ENCODE results near the gene ANGPTL3.

The ANGPTL3 gene

GRCh38 chr1:62588000-62588399 is 9.3 kb upstream of the ANGPTL3 start:
- no peak for TF ChIP-seq EP300 (IDR thresholded peaks at IDR 0.05; ENCODE audit: borderline replicate concordance)
- TF ChIP-seq REST (IDR thresholded peaks at IDR 0.05; ENCODE audit: low read depth) = no peak
- no peak for TF ChIP-seq EGR1 (IDR thresholded peaks at IDR 0.05)
- no peak for TF ChIP-seq CREB1 (IDR thresholded peaks at IDR 0.05; ENCODE audit: low read depth)
- no peak for TF ChIP-seq USF1 (IDR thresholded peaks at IDR 0.05)
- TF ChIP-seq CEBPB (IDR thresholded peaks at IDR 0.05) = no peak
- TF ChIP-seq YY1 (IDR thresholded peaks at IDR 0.05; ENCODE audit: low read depth) = no peak
- no peak for TF ChIP-seq TEAD4 (IDR thresholded peaks at IDR 0.05)
- no peak for TF ChIP-seq MAX (IDR thresholded peaks at IDR 0.05)
- TF ChIP-seq TAF1 (IDR thresholded peaks at IDR 0.05; ENCODE audit: low read depth) = no peak
- TF ChIP-seq RAD21 (IDR thresholded peaks at IDR 0.05; ENCODE audit: low read depth) = no peak
- no peak for TF ChIP-seq ZBTB7A (IDR thresholded peaks at IDR 0.05; ENCODE audit: low read depth)
- TF ChIP-seq FOXM1 (IDR thresholded peaks at IDR 0.05; ENCODE audit: borderline replicate concordance, low read depth) = no peak
- TF ChIP-seq TCF12 (IDR thresholded peaks at IDR 0.05; ENCODE audit: low read depth) = no peak
- TF ChIP-seq NFIC (IDR thresholded peaks at IDR 0.05) = no peak

- TF ChIP-seq TEAD4 (IDR thresholded peaks at IDR 0.05) = no peak
- no peak for TF ChIP-seq TCF12 (IDR thresholded peaks at IDR 0.05; ENCODE audit: low read depth)
- no peak for TF ChIP-seq RAD21 (IDR thresholded peaks at IDR 0.05; ENCODE audit: low read depth)
These were observed 8.0 kb upstream of the ANGPTL3 start for GRCh38 chr1:62589321-62589720.

- TF ChIP-seq CREB1 (IDR thresholded peaks at IDR 0.05; ENCODE audit: low read depth) (no peak), YY1 (IDR thresholded peaks at IDR 0.05; ENCODE audit: low read depth) (no peak), TEAD4 (IDR thresholded peaks at IDR 0.05) (no peak), ZBTB7A (IDR thresholded peaks at IDR 0.05; ENCODE audit: low read depth) (no peak), FOXM1 (IDR thresholded peaks at IDR 0.05; ENCODE audit: borderline replicate concordance, low read depth) (no peak), TCF12 (IDR thresholded peaks at IDR 0.05; ENCODE audit: low read depth) (no peak), EGR1 (IDR thresholded peaks at IDR 0.05) (no peak)
These were observed 6.9 kb upstream of the ANGPTL3 start for GRCh38 chr1:62590255-62590969.

- TF ChIP-seq RAD21 (IDR thresholded peaks at IDR 0.05; ENCODE audit: low read depth) = no peak
- no peak for TF ChIP-seq FOXM1 (IDR thresholded peaks at IDR 0.05; ENCODE audit: borderline replicate concordance, low read depth)
- TF ChIP-seq TCF12 (IDR thresholded peaks at IDR 0.05; ENCODE audit: low read depth) = no peak
- no peak for TF ChIP-seq CREB1 (IDR thresholded peaks at IDR 0.05; ENCODE audit: low read depth)
- TF ChIP-seq ZBTB7A (IDR thresholded peaks at IDR 0.05; ENCODE audit: low read depth) = no peak
- no peak for TF ChIP-seq MAX (IDR thresholded peaks at IDR 0.05)
- no peak for TF ChIP-seq REST (IDR thresholded peaks at IDR 0.05; ENCODE audit: low read depth)
- no peak for TF ChIP-seq USF1 (IDR thresholded peaks at IDR 0.05)
- TF ChIP-seq CEBPB (IDR thresholded peaks at IDR 0.05) = no peak
- no peak for TF ChIP-seq YY1 (IDR thresholded peaks at IDR 0.05; ENCODE audit: low read depth)
- no peak for TF ChIP-seq TAF1 (IDR thresholded peaks at IDR 0.05; ENCODE audit: low read depth)
These were observed 6.4 kb upstream of the ANGPTL3 start for GRCh38 chr1:62590970-62591368.

- TF ChIP-seq TEAD4 (IDR thresholded peaks at IDR 0.05) (no peak), TAF1 (IDR thresholded peaks at IDR 0.05; ENCODE audit: low read depth) (no peak), YY1 (IDR thresholded peaks at IDR 0.05; ENCODE audit: low read depth) (no peak), USF1 (IDR thresholded peaks at IDR 0.05) (no peak), FOXM1 (IDR thresholded peaks at IDR 0.05; ENCODE audit: borderline replicate concordance, low read depth) (no peak), EP300 (IDR thresholded peaks at IDR 0.05; ENCODE audit: borderline replicate concordance) (no peak), CREB1 (IDR thresholded peaks at IDR 0.05; ENCODE audit: low read depth) (no peak), MAX (IDR thresholded peaks at IDR 0.05) (no peak), RAD21 (IDR thresholded peaks at IDR 0.05; ENCODE audit: low read depth) (no peak), CEBPB (IDR thresholded peaks at IDR 0.05) (no peak), TCF12 (IDR thresholded peaks at IDR 0.05; ENCODE audit: low read depth) (no peak), ZBTB7A (IDR thresholded peaks at IDR 0.05; ENCODE audit: low read depth) (no peak), NFIC (IDR thresholded peaks at IDR 0.05) (no peak), REST (IDR thresholded peaks at IDR 0.05; ENCODE audit: low read depth) (no peak)
These were observed 3.4 kb upstream of the ANGPTL3 start for GRCh38 chr1:62593825-62594394.

Data from Ishikawa (cell line).